ENCODE results near the gene SAMD4A.

SAMD4A gene

GRCh38 chr14:54529811-54530210 is 37.1 kb upstream of the SAMD4A start:
- Histone ChIP-seq H3K79me2 (ENCODE audit: insufficient read depth, low read length) (no peaks in the 10 kb centered on the region), H3K27me3 (ENCODE audit: low read length) (no peaks in the 10 kb centered on the region), H3K36me3 (ENCODE audit: low read length) (no peaks in the 10 kb centered on the region), H3K4me2 (ENCODE audit: low read depth, low read length, poor library complexity, severe bottlenecking) (no peak overlapping the region), H3K9me2 (replicated peaks; ENCODE audit: insufficient read depth, low read length) (no peaks in the 10 kb centered on the region), H2AFZ (ENCODE audit: low read depth, low read length, severe bottlenecking) (no peak overlapping the region), H4K20me1 (ENCODE audit: low read depth, low read length) (no peaks in the 10 kb centered on the region), H3K9ac (ENCODE audit: low read length) (no peak overlapping the region), H3K9me3 (ENCODE audit: insufficient read depth, low read length) (no peaks in the 10 kb centered on the region), H3K4me3 (ENCODE audit: insufficient read depth, low read length, poor library complexity, severe bottlenecking) (no peak overlapping the region), H3K27ac (ENCODE audit: low read depth, low read length) (no peak overlapping the region), H3F3A (ENCODE audit: insufficient read depth) (peaks cover 8% of the 10 kb centered on the region)
- TF ChIP-seq EZH2phosphoT487 (conservative IDR thresholded peaks at IDR 0.05; ENCODE audit: low read length) (no peak), CTCF (IDR thresholded peaks at IDR 0.05; ENCODE audit: insufficient read depth, low read length, poor library complexity, severe bottlenecking) (no peak)

GRCh38 chr14:54532111-54533012 is 34.6 kb upstream of the SAMD4A start:
- TF ChIP-seq EZH2phosphoT487 (conservative IDR thresholded peaks at IDR 0.05; ENCODE audit: low read length), result no peak
- no peak for TF ChIP-seq CTCF (IDR thresholded peaks at IDR 0.05; ENCODE audit: insufficient read depth, low read length, poor library complexity, severe bottlenecking)
- Histone ChIP-seq H3K9me3 (ENCODE audit: insufficient read depth, low read length) (no peaks in the 10 kb centered on the region), H3K9me2 (replicated peaks; ENCODE audit: insufficient read depth, low read length) (no peaks in the 10 kb centered on the region), H2AFZ (ENCODE audit: low read depth, low read length, severe bottlenecking) (peak overlapping the region; percentile 37), H3K9ac (ENCODE audit: low read length) (no peak overlapping the region; the same call in 1 of the 2 replicates), H3F3A (ENCODE audit: insufficient read depth) (peaks cover 8% of the 10 kb centered on the region), H3K27ac (ENCODE audit: low read depth, low read length) (peak overlapping the region; percentile 69), H3K4me2 (ENCODE audit: low read depth, low read length, poor library complexity, severe bottlenecking) (peak overlapping the region; percentile 59), H3K36me3 (ENCODE audit: low read length) (no peaks in the 10 kb centered on the region), H4K20me1 (ENCODE audit: low read depth, low read length) (no peaks in the 10 kb centered on the region), H3K79me2 (ENCODE audit: insufficient read depth, low read length) (no peaks in the 10 kb centered on the region), H3K27me3 (ENCODE audit: low read length) (no peaks in the 10 kb centered on the region), H3K4me3 (ENCODE audit: insufficient read depth, low read length, poor library complexity, severe bottlenecking) (no peak overlapping the region)

- peaks cover 8% of the 10 kb centered on the region for H3F3A ChIP-seq (ENCODE audit: insufficient read depth)
- TF ChIP-seq CTCF (IDR thresholded peaks at IDR 0.05; ENCODE audit: insufficient read depth, low read length, poor library complexity, severe bottlenecking), result no peak
- no peak for TF ChIP-seq EZH2phosphoT487 (conservative IDR thresholded peaks at IDR 0.05; ENCODE audit: low read length)
- H3K79me2 ChIP-seq (ENCODE audit: insufficient read depth, low read length), result no peaks in the 10 kb centered on the region
- H4K20me1 ChIP-seq (ENCODE audit: low read depth, low read length), result no peaks in the 10 kb centered on the region
- H3K4me3 ChIP-seq (ENCODE audit: insufficient read depth, low read length, poor library complexity, severe bottlenecking), result no peak overlapping the region
- H3K4me2 ChIP-seq (ENCODE audit: low read depth, low read length, poor library complexity, severe bottlenecking), result peak overlapping the region; percentile 59
- H3K27me3 ChIP-seq (ENCODE audit: low read length), result no peaks in the 10 kb centered on the region
- H3K36me3 ChIP-seq (ENCODE audit: low read length), result peaks cover under 1% of the 10 kb centered on the region; the same call in 1 of the 2 replicates
- peak overlapping the region; percentile 69 for H3K27ac ChIP-seq (ENCODE audit: low read depth, low read length)
- H3K9ac ChIP-seq (ENCODE audit: low read length), result no peak overlapping the region; the same call in 1 of the 2 replicates
- H2AFZ ChIP-seq (ENCODE audit: low read depth, low read length, severe bottlenecking), result peak overlapping the region; percentile 37
- H3K9me3 ChIP-seq (ENCODE audit: insufficient read depth, low read length), result no peaks in the 10 kb centered on the region
- H3K9me2 ChIP-seq (replicated peaks; ENCODE audit: insufficient read depth, low read length), result no peaks in the 10 kb centered on the region
Measured at GRCh38 chr14:54533100-54533499, 33.8 kb upstream of the SAMD4A start.

Data from SU-DHL-6 (cell line).